Measurements from ENCODE around the gene C1QL2. TPM values are rescaled to one million over a fixed set of nuclear protein-coding genes. Genes with fewer than 3 reads are reported as not detected.

The C1QL2 gene
- total and polyA plus RNA-seq, 10 donors: not detected

DNA sequence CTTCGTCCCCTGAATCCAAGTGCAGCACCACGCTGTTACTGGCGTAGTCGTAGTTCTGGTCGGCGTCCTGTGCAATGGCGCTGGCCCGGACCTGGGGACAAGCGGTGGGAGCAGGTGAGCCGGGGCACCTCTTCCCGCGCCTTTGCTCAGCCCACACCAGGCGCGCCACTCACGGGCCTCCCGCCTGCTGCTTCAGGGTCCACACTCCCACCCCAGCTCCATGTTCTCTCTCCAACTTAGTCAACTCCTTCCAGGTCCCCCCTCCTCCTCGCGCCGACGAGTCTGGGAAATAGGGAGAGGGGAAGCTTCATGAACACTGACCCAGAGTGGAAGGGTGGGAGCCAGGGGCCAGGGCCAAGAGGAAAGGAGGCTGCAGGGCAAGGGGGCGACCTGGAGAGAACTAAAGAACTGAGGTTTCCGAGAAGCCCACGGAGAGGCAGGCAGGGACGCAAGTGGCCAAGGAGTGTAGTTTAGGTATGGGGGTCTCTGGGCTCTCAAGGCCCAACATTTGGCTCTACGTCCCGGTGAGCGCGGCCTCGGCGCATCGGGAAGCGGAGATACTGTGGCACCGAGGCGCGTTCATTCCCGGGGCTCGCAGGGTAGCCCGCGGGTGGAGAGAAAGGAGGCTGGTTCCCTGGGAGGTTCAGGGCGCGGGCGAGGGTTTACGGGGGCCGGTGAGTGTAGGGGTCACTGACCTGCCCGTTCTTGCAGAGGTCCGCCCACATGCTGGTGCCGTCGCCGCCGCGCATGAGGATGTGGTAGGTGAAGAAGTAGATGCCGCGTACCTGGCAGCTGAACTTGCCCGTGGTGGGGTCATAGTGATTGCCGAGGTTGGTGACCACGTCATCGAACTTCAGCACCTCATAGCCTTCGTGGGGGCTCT, 1.4 kb downstream of the C1QL2 start:
- H3K36me3 ChIP-seq: no peaks in the 10 kb centered on the region
- no peaks in the 10 kb centered on the region for H3K9me3 ChIP-seq
- no peak overlapping the region for H3K4me3 ChIP-seq
- no peak overlapping the region for H3K27ac ChIP-seq
- H3K27me3 ChIP-seq (replicated peaks in 1 of 7): peaks cover 0 to 100% (median 65%) of the 10 kb centered on the region in 7 donors
- TF ChIP-seq POLR2A (IDR thresholded peaks at IDR 0.05): no peak
- WGBS, 5 donors: 5 to 8% (median 6%) methylated on average over 51 to 58 of the region's 58 CpGs
- intact Hi-C loops (cut with DNase I; ENCODE audit: low total_unique reads): no loop called here
- H3K4me1 ChIP-seq: peaks cover 0 to 29% (median 6%) of the 10 kb centered on the region in 6 donors
- no peak for DNase-seq

DNA sequence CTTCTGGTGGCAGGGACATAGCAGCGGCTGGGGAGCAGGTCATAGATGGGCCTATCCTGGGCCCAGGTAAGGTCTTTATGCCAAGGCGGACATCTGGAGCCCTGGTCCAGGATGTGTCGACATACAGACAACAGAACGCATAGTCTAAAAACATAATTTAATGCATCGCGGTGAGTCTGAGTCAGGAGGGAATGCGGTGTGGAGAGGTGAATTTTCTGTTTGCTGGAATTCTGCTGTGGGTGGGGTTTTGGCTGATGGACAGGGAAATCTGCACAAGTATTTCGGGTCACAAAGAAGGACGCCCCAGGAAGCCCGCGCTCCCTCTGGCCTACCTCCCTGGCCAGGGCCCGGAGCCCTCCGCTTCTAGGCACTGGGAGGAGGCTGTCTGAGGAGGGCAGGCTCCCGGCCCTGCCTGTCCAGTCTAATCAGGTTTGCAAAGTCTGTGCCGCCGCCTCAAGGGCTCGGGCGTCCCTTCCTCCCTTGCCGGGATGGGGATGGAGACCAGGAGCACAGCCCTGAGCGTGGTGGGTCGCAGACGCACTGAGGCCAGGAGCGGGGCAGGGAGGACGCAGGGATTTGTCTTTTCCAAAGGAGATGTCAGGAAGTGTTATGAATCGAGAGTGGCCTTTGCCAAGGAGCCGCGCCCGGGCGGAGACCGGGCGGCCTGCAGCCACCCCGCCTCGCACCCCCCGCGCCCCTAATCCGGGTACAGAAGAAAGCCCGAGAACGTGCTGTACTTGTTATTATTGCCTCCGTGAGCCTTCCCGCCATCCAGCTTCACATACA, 2.3 kb downstream of the C1QL2 start:
- Histone ChIP-seq H3K36me3 (no peaks in the 10 kb centered on the region), H3K4me3 (no peak overlapping the region), H3K27ac (no peak overlapping the region), H3K9me3 (no peaks in the 10 kb centered on the region), H3K27me3 (replicated peaks in 1 of 7) (peaks cover 0 to 100% (median 71%) of the 10 kb centered on the region in 7 donors), H3K4me1 (peaks cover 0 to 29% (median 6%) of the 10 kb centered on the region in 6 donors)
- 4 to 9% (median 5%) methylated on average over 20 to 40 of the region's 40 CpGs for WGBS, 5 donors
- no peak for DNase-seq
- intact Hi-C loops (cut with DNase I; ENCODE audit: low total_unique reads): no loop called here
- TF ChIP-seq POLR2AphosphoS5 (IDR thresholded peaks at IDR 0.05): no peak
- TF ChIP-seq, protein P1, sequence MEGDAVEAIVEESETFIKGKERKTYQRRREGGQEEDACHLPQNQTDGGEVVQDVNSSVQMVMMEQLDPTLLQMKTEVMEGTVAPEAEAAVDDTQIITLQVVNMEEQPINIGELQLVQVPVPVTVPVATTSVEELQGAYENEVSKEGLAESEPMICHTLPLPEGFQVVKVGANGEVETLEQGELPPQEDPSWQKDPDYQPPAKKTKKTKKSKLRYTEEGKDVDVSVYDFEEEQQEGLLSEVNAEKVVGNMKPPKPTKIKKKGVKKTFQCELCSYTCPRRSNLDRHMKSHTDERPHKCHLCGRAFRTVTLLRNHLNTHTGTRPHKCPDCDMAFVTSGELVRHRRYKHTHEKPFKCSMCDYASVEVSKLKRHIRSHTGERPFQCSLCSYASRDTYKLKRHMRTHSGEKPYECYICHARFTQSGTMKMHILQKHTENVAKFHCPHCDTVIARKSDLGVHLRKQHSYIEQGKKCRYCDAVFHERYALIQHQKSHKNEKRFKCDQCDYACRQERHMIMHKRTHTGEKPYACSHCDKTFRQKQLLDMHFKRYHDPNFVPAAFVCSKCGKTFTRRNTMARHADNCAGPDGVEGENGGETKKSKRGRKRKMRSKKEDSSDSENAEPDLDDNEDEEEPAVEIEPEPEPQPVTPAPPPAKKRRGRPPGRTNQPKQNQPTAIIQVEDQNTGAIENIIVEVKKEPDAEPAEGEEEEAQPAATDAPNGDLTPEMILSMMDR (IDR thresholded peaks at IDR 0.05 in 8 of 11, conservative IDR thresholded peaks at IDR 0.05 in 3 of 11): no peak
- no peak for TF ChIP-seq POLR2A (IDR thresholded peaks at IDR 0.05)

DNA sequence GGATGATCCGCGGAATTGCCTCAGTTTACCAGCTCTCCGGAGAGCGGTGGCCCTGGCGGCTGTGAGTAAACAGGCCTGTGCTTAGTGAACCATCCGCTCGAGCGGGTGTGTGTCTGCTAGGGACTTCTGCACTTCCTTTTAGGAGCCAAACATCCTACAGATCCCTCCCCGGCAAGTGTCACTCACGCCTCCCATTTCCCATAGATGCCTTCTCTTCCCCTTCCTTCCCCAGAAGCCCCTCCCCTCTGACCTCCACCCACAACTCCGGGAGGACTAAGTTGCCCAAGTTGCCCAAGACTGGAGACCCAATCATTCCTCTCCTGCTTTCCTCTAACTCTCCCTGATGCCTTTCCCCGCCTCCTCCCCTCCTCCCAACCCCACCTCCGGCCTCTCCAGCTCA, 2.9 kb downstream of the C1QL2 start:
- no peak for DNase-seq
- TF ChIP-seq POLR2A (IDR thresholded peaks at IDR 0.05) (no peak), POLR2AphosphoS5 (IDR thresholded peaks at IDR 0.05) (no peak)
- TF ChIP-seq, protein P1 (IDR thresholded peaks at IDR 0.05 in 8 of 11, conservative IDR thresholded peaks at IDR 0.05 in 3 of 11): no peak

DNA sequence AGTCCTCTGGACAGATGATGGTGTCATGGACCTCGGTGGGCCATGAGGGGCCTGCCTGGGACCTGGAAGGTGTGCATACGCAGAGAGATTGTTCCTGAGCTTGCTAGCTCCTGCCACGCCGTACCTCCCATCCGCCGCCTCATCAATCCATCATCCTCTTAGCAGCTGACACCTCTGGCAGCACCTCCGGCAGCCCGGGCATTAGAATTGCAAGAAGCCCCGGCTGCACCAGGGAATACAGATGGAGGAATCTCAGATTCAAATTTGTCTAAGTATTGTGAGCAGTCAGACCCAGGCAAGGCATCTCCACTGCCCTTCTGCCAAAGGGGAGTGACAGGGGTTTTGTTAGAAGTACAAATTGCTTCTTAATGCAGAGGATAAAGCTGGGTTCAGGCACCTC, 4.5 kb downstream of the C1QL2 start:
- DNase-seq: no peak
- intact Hi-C loops (cut with DNase I; ENCODE audit: low total_unique reads): no loop called here
- no peak for TF ChIP-seq POLR2A (IDR thresholded peaks at IDR 0.05)
- no peak for TF ChIP-seq POLR2AphosphoS5 (IDR thresholded peaks at IDR 0.05)
- TF ChIP-seq, protein P1 (IDR thresholded peaks at IDR 0.05 in 8 of 11, conservative IDR thresholded peaks at IDR 0.05 in 3 of 11): no peak
- Histone ChIP-seq H3K4me1 (peaks cover 0 to 29% (median 6%) of the 10 kb centered on the region in 6 donors), H3K4me3 (no peak overlapping the region), H3K27ac (no peak overlapping the region), H3K36me3 (no peaks in the 10 kb centered on the region), H3K27me3 (replicated peaks in 1 of 7) (peaks cover 0 to 94% (median 64%) of the 10 kb centered on the region in 7 donors), H3K9me3 (no peaks in the 10 kb centered on the region)
- 30 to 52% (median 40%) methylated on average over 9 of the region's 9 CpGs for WGBS, 5 donors

More for the DNA sequence above, 2.9 kb downstream of the C1QL2 start:
- no peaks in the 10 kb centered on the region for H3K9me3 ChIP-seq
- WGBS, 5 donors: 5 to 12% (median 7%) methylated on average over 12 to 13 of the region's 13 CpGs
- H3K27ac ChIP-seq: no peak overlapping the region
- intact Hi-C loops (cut with DNase I; ENCODE audit: low total_unique reads): no loop called here
- H3K4me1 ChIP-seq: peaks cover 0 to 29% (median 6%) of the 10 kb centered on the region in 6 donors
- H3K36me3 ChIP-seq: no peaks in the 10 kb centered on the region
- H3K27me3 ChIP-seq (replicated peaks in 1 of 7): peaks cover 0 to 98% (median 72%) of the 10 kb centered on the region in 7 donors
- H3K4me3 ChIP-seq: no peak overlapping the region

Measured in spleen (tissue), 11 donors.